K562 (cell line): ENCODE data around the gene CENPT. TPM values are rescaled to one million over a fixed set of nuclear protein-coding genes. Genes with fewer than 3 reads are reported as not detected.

ENCODE experiments used
- ELF2 ChIP-seq: fragments of 250-450 bp; sonication (Bioruptor Pico); IDR thresholded peaks from 2 replicates; pipeline ENCODE4 v1.5.0; 2021; ENCODE audit warnings: mild to moderate bottlenecking
- FOSL1 ChIP-seq: fragments of 200-800 bp; sonication (Bioruptor generic); conservative IDR thresholded peaks from 2 replicates; pipeline ENCODE4 v1.6.1; 2016; ENCODE audit warnings: missing genetic modification characterization, missing compliant biosample characterization
- HDGF ChIP-seq: fragments of 450-650 bp; IDR thresholded peaks from 2 replicates; pipeline ENCODE4 v1.6.1; 2016
- HINFP ChIP-seq: fragments of 450-650 bp; conservative IDR thresholded peaks from 2 replicates; pipeline ENCODE4 v1.6.1; 2016; ENCODE audit warnings: missing genetic modification characterization, low read depth, mild to moderate bottlenecking, control low read depth, missing compliant biosample characterization
- HMGN3 ChIP-seq: IDR thresholded peaks from 2 replicates; pipeline ENCODE4 v1.6.1; 2011; ENCODE audit warnings: borderline replicate concordance, low read depth, mild to moderate bottlenecking, mixed read lengths, low read length; ENCODE audit not compliant: insufficient read length; ENCODE audit errors: extremely low read depth
- HNRNPH1 ChIP-seq: fragments of 200-400 bp; formaldehyde crosslinking; optimal IDR thresholded peaks from 2 replicates; pipeline ENCODE3; 2017; ENCODE audit warnings: low read depth, mild to moderate bottlenecking, low read length, moderate library complexity
- IFI16 ChIP-seq: fragments of 250-450 bp; sonication (Bioruptor Pico); IDR thresholded peaks from 2 replicates; pipeline ENCODE4 v2.1.2; 2022; ENCODE audit warnings: mild to moderate bottlenecking, inconsistent platforms
- NCOA1 ChIP-seq: fragments of 450-650 bp; IDR thresholded peaks from 2 replicates; pipeline ENCODE4 v1.6.1; 2016; ENCODE audit warnings: low read depth
- NFYB ChIP-seq: IDR thresholded peaks from 2 replicates; pipeline ENCODE4 v1.6.1; 2011; ENCODE audit warnings: mild to moderate bottlenecking, moderate library complexity; ENCODE audit not compliant: insufficient read length; ENCODE audit errors: extremely low read depth
- NRF1 ChIP-seq, 2 experiments: fragments of 450-650 bp; IDR thresholded peaks in 1 of 2; conservative IDR thresholded peaks in 1 of 2; 2 replicates each; pipeline ENCODE4 v1.6.1; 2014; ENCODE audit warnings: mild to moderate bottlenecking in 2 of 2
- POLR2G ChIP-seq: fragments of 200-400 bp; formaldehyde crosslinking; IDR thresholded peaks from 2 replicates; pipeline ENCODE4 v1.6.1; 2017; ENCODE audit warnings: low read depth, mild to moderate bottlenecking, antibody characterized with exemption, low read length, moderate library complexity
- RBM17 ChIP-seq: fragments of 200-400 bp; formaldehyde crosslinking; IDR thresholded peaks from 2 replicates; pipeline ENCODE4 v1.6.1; 2017; ENCODE audit warnings: low read depth, mild to moderate bottlenecking, low read length, borderline replicate concordance
- RCOR1 ChIP-seq, 2 experiments: IDR thresholded peaks; 2 replicates each; pipeline ENCODE4 v1.6.1; 2012; ENCODE audit warnings: low read depth in 2 of 2, low read length in 2 of 2, borderline replicate concordance in 1 of 2, improper control_type of control experiment in 1 of 2
- RFX5 ChIP-seq: IDR thresholded peaks from 2 replicates; pipeline ENCODE4 v1.6.1; 2011; ENCODE audit warnings: low read depth, mild to moderate bottlenecking, improper control_type of control experiment, low read length
- RNF2 ChIP-seq: sonication (generic); IDR thresholded peaks from 2 replicates; pipeline ENCODE4 v1.6.1; 2016
- SAFB ChIP-seq: fragments of 200-400 bp; formaldehyde crosslinking; IDR thresholded peaks from 2 replicates; pipeline ENCODE4 v1.6.1; 2017; ENCODE audit warnings: low read depth, low read length, borderline replicate concordance
- SMARCA4 ChIP-seq: fragments of 450-650 bp; IDR thresholded peaks from 2 replicates; pipeline ENCODE4 v1.6.1; 2016
- SRSF7 ChIP-seq: fragments of 200-400 bp; formaldehyde crosslinking; optimal IDR thresholded peaks from 2 replicates; pipeline ENCODE3; 2017; ENCODE audit warnings: mild to moderate bottlenecking, low read depth, low read length
- TEAD1 ChIP-seq, 2 experiments: fragments of 450-650 bp in 1 of 2; sonication (generic) in 1 of 2; formaldehyde crosslinking; IDR thresholded peaks; 2 replicates each; pipeline versions ENCODE4 v1.4.0 to v1.8.0; 2020 to 2022; ENCODE audit warnings: mild to moderate bottlenecking in 2 of 2, missing genetic modification reagents in 1 of 2
- TFAM ChIP-seq: fragments of 250-450 bp; sonication (Bioruptor Pico); conservative IDR thresholded peaks from 2 replicates; pipeline ENCODE4 v1.5.0; 2021; ENCODE audit warnings: mild to moderate bottlenecking, moderate library complexity
- TFAP4 ChIP-seq: sonication (generic); formaldehyde crosslinking; IDR thresholded peaks from 2 replicates; pipeline ENCODE4 v1.8.0; 2022; ENCODE audit warnings: missing genetic modification reagents, mild to moderate bottlenecking, moderate library complexity, borderline replicate concordance
- TRIM24 ChIP-seq, 2 experiments: fragments of 450-650 bp; IDR thresholded peaks; 2 replicates each; pipeline ENCODE4 v1.6.1; 2016
- ZNF384 ChIP-seq: IDR thresholded peaks from 2 replicates; pipeline ENCODE4 v1.6.1; 2012; ENCODE audit warnings: low read depth, low read length, improper control_type of control experiment
- ZNF444 ChIP-seq: fragments of 250-450 bp; sonication (Bioruptor Pico); IDR thresholded peaks from 2 replicates; pipeline ENCODE4 v1.4.0; 2020; ENCODE audit warnings: mild to moderate bottlenecking, moderate library complexity
- ZNF707 ChIP-seq: fragments of 250-450 bp; sonication (Bioruptor Pico); conservative IDR thresholded peaks from 2 replicates; pipeline ENCODE4 v1.8.0; 2022; ENCODE audit warnings: inconsistent platforms, mild to moderate bottlenecking, moderate library complexity
- ZNF764 ChIP-seq: fragments of 250-450 bp; sonication (Bioruptor Pico); IDR thresholded peaks from 2 replicates; pipeline ENCODE4 v1.4.0; 2020; ENCODE audit warnings: low read depth, mild to moderate bottlenecking, moderate library complexity
- ZNF766 ChIP-seq: fragments of 200-800 bp; sonication (Bioruptor generic); conservative IDR thresholded peaks from 2 replicates; pipeline ENCODE4 v1.6.1; 2016; ENCODE audit warnings: missing genetic modification characterization, missing compliant biosample characterization
- polyA plus RNA-seq, 8 experiments: library from polyadenylated mRNA; depleted of rRNA in 4 of 8; stranded (reverse) in 5 of 8; unstranded in 3 of 8; fragments of >200 nt; fragmentation: Nextera tagmentation in 2 of 8; fragmentation: Illumina TruSeq in 1 of 8; extraction: Ambion mirVana in 2 of 8; extraction: Trizol in 1 of 8; gene quantifications; 2 replicates each; pipeline versions ENCODE4 v1.2.1 to v1.2.3, GENCODE V29; 2011 to 2014; ENCODE audit warnings: inconsistent platforms in 1 of 8, missing spikeins in 1 of 8
- total RNA-seq, 7 experiments: library from RNA; depleted of rRNA in 6 of 7; stranded (reverse); fragments of >200 nt in 6 of 7; fragmentation: Illumina TruSeq in 2 of 7; extraction: Trizol in 2 of 7; gene quantifications; 2 replicates each; pipeline versions ENCODE4 v1.2.1 to v1.2.3, GENCODE V29; 2011 to 2021; ENCODE audit warnings: low replicate concordance in 1 of 7

CENPT gene
- total and polyA plus RNA-seq, 9 of the 15 experiments (the other 6 are each of a cell fraction or from before 2014, with no cell fraction given), result 3.6 to 94.2 (median 44.1) TPM

GRCh38 chr16:67884684-67885083 lies 37.2 kb upstream of the CENPT start, which contains the start of gene NRN1L (continued):
- TF ChIP-seq NFYB (peak; percentile 39), ELF2 (CRISPR knock-in tag) (no peak), FOSL1 (tag) (no peak), ZNF766 (CRISPR knock-in tag) (no peak), ZNF764 (CRISPR knock-in tag) (no peak), RFX5 (no peak), HNRNPH1 (no peak), ZNF444 (no peak), IFI16 (CRISPR knock-in tag) (no peak), POLR2G (peak; percentile 68), HDGF (peak; percentile 71; the same call in 1 of the 2 replicates), SRSF7 (no peak), SMARCA4 (no peak), HMGN3 (peak; percentile 54), TEAD1 (CRISPR knock-in tag; IDR thresholded peaks at IDR 0.05) (no peak), NCOA1 (no peak), ZNF384 (no peak), TRIM24 (IDR thresholded peaks at IDR 0.05) (no peak), RBM17 (no peak), TFAP4 (CRISPR knock-in tag) (peak; percentile 76), RCOR1 (IDR thresholded peaks at IDR 0.05; ENCODE audit: borderline replicate concordance in 1 of 2, low read depth in 2 of 2, low read length in 2 of 2) (0 out of 4 replicates have a peak, but pooled peaks of 1 of the 2 experiments have one; percentile 27), SAFB (no peak), ZNF707 (CRISPR knock-in tag) (no peak), NRF1 (conservative IDR thresholded peaks at IDR 0.05 in 1 of 2, IDR thresholded peaks at IDR 0.05 in 1 of 2) (peak; percentile 34 to 52; a peak in 1 of 4 replicates), TFAM (CRISPR knock-in tag) (no peak), RNF2 (no peak), HINFP (tag) (no peak)
